Epithelial cell of esophagus (primary cell): ENCODE measurements around the gene CLSTN3.

Source experiments
- DNase-seq: peaks from one replicate; pipeline ENCODE4 v3.0.0; 2010; ENCODE audit warnings: low read depth
- H3K4me3 ChIP-seq: 2 replicates; pipeline ENCODE4 v1.5.1; 2011; ENCODE audit warnings: mild to moderate bottlenecking, low read length, control low read depth
- TF ChIP-seq, protein P1 (sequence below): IDR thresholded peaks from 2 replicates; pipeline ENCODE4 v1.5.1; 2011; ENCODE audit warnings: low read depth, mild to moderate bottlenecking, low read length, control low read depth, inconsistent platforms; ENCODE audit not compliant: insufficient read depth; ENCODE audit errors: missing control alignments

The CLSTN3 gene

DNA sequence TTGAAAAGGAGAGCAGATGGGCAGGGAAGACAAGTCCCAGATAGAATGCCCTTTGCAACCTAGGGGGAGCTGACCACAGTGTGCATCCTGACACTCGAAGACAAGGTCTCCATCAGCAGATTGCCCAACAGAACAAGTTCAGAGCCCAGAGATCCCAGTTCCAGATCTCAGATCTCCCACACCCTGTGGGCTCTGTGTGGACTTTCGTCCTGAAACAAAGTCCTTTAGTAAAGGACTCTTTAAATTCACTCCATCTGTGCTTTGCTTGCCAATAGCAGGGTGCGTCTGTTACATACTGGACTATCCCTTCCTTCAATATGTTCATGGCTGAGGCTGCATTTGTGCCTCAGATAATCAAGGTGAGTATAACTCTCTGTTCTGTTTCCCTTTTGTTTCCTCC is 12.5 kb upstream of the CLSTN3 start:
- DNase-seq, result no peak
- no peak overlapping the region for H3K4me3 ChIP-seq
- TF ChIP-seq, protein P1, sequence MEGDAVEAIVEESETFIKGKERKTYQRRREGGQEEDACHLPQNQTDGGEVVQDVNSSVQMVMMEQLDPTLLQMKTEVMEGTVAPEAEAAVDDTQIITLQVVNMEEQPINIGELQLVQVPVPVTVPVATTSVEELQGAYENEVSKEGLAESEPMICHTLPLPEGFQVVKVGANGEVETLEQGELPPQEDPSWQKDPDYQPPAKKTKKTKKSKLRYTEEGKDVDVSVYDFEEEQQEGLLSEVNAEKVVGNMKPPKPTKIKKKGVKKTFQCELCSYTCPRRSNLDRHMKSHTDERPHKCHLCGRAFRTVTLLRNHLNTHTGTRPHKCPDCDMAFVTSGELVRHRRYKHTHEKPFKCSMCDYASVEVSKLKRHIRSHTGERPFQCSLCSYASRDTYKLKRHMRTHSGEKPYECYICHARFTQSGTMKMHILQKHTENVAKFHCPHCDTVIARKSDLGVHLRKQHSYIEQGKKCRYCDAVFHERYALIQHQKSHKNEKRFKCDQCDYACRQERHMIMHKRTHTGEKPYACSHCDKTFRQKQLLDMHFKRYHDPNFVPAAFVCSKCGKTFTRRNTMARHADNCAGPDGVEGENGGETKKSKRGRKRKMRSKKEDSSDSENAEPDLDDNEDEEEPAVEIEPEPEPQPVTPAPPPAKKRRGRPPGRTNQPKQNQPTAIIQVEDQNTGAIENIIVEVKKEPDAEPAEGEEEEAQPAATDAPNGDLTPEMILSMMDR, result no peak

DNA sequence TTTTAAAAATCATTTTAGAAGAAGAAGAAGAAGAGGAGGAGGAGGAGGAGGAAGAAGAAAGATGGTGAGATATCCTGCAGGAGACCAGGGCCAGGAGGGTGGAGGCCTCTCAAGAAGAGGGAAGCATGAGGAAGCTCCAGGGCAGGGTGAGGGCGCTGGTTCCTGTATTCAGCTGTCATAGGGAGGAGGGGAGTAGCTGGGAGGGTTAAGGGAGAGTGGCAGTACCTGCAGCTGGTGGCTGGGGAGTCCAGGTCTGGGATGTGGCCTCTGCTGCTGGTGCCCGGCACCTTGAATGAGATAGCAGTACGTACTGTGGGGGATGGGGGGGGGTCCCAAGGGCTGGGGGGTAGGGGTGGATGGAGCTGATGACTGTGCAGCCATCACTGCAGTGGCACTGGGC is 11.3 kb upstream of the CLSTN3 start:
- TF ChIP-seq, protein P1, result no peak
- H3K4me3 ChIP-seq, result no peak overlapping the region
- no peak for DNase-seq

DNA sequence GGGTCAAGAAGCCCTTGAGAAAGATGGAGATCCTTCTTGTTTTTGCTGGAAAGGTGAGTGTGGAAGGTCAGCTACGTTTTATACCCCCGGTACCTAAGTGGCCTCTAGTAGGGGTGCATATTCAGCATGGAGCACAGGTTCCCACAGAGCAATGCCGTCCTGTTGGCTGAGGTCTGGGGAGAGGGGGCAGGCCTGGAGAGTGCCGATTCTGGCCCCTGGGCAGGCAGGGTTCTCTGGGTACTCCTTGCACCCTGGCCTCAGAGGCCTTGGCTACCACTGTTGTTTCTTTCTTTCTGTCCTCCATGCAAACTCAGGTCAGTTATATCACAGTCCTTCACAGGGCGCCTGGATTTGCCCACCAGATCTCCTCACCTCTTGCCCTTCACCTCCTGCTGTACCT is 10.0 kb upstream of the CLSTN3 start:
- TF ChIP-seq, protein P1, result no peak
- no peak for DNase-seq
- H3K4me3 ChIP-seq, result no peak overlapping the region

DNA sequence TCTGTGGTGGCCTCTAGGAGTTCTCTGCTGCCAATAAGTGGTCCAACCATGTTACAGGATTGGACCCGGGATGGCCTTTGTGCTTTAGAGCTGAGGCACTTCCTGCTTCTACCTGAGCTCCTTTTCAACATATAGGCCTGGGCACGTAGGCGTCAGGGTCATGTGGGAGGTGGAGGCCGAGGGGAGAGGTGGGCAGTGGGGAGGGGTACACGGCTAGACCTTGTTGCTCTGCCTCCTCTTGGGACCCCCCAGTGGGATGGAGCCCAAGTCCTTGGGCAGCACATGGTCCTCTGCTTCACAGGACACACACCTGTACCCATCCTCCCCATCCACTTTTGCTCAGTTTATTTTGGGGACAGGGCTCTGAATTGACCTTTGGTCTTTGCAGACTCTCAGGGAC is 8.8 kb upstream of the CLSTN3 start:
- no peak for DNase-seq
- TF ChIP-seq, protein P1, result no peak
- no peak overlapping the region for H3K4me3 ChIP-seq

DNA sequence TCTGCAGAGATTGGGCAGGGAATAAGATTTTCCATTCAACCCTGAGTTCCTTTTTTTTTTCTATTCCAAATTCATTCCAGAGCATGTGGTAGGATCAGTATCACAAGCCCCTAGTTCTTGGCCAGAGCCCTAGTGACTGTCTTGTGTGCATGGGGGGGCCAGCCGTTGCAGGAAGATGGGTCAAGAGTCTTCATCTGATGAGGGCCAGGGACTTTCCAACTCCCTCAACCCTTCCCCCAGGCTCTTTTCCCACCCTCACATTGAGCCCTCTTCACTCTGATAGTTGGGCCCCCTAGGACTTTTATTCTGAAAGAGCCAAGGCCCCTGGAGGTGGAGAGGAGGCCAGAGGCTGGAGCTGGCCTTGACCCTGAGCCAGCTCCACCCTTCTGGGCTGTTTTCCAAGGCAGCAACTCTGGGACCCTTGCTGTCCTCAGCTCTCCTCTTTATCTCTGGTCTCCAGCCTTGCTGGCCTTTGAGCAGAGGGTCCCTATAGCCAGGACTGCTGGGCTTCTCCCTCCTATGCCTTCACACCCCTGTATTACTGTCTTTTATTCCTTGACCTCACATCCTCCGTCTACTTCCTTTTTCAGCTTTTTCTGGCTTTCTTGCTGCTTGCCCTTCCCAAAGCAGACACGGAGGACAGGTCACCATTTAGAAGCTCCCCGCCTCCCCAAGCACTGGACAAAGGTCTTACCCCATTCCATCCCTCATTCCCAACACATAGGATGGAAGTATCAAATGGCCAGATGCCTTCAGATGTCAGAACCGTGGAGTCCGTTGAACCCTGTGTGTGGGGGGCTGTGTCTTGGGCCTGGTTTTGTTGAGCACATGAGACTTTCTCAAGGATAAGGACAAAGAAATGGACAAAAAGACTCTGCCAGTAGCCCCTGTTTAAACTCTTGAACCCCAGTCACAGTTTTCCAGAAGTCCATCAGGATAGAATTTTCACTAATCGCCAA is 7.1 kb upstream of the CLSTN3 start:
- TF ChIP-seq, protein P1, result no peak
- DNase-seq, result no peak
- no peak overlapping the region for H3K4me3 ChIP-seq

DNA sequence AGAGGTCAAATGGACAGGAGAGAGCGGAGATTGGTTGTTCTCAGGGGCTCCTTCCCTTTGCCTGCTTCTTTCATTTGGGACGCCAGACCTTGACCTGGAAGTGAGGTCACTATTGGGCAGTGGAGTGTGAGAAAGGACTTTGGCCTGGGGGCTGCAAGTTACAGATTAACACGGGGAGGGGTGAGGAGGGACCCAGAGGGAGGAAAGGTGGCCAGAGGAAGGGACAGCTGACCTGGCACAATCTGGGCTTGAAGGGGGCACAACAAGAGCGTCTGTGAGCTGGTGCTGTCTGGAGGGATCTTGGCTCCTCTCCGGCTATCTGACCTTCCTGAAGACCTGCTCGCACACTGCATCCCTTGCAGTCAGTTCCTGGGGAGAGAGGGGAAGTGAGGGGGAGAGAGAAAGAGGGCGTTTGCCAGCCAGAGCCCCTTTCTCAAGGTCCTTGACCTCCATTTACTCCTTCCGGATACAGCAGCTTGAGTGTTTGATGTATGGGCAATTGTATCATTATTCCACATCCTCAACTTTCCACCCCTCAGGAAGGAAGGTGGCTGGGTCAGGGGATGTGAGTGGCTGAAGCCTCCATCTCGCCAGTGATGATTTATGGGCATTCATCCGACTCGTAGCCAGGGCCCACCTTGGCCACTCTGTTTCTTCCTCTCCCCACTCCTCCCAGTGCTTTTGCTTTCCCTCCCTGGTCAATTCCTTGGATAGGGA is 6.2 kb upstream of the CLSTN3 start:
- TF ChIP-seq, protein P1, result no peak
- no peak for DNase-seq

More for the DNA sequence above, 6.2 kb upstream of the CLSTN3 start:
- no peak overlapping the region for H3K4me3 ChIP-seq
